ENCODE measurements around the gene LUZP2. TPM values are rescaled to one million over a fixed set of nuclear protein-coding genes. Genes with fewer than 3 reads are reported as not detected.
A peak's percentile ranks its signal among the peaks of the same experiment; 100 is the strongest.

LUZP2 gene
- total and polyA plus RNA-seq, 4 donors = 0.05 TPM; not detected in 3

DNA sequence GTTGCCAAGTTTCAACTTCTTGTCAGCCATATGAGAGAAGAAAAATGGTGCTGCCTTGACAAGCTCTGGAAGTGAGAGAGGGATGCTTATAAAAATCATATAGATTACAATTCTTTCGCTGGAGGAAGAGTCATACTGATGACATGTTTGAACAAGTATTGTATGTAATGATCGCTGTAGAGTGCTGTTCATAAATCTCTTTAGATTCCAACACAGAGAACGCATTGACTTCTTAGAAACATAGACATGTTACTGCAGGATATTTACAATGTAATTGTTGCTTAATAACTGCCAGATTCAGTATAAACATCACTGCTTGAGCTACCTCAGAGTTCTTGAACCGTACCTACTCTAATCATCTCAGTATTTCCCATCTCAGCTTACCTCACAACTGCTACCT, 571.6 kb downstream of the LUZP2 start:
- H3K36me3 ChIP-seq (ENCODE audit: control insufficient read depth in 4 of 4, insufficient read depth in 3 of 4, low read depth in 1 of 4, low read length in 3 of 4) = no peaks in the 10 kb centered on the region
- no peak overlapping the region for H3K27ac ChIP-seq (ENCODE audit: low read depth in 1 of 2, low read length in 2 of 2)
- H3K9ac ChIP-seq (ENCODE audit: low read depth in 1 of 2, low read length in 2 of 2) = no peak overlapping the region
- H3K27me3 ChIP-seq (ENCODE audit: control insufficient read depth in 4 of 4, insufficient read depth in 4 of 4, low read length in 3 of 4) = no peaks in the 10 kb centered on the region
- TF ChIP-seq RXRA (IDR thresholded peaks at IDR 0.05) = no peak
- TF ChIP-seq FOXA1 (IDR thresholded peaks at IDR 0.05) = no peak
- TF ChIP-seq RAD21 (IDR thresholded peaks at IDR 0.05) = no peak
- no peak for TF ChIP-seq HNF4G (IDR thresholded peaks at IDR 0.05)
- no peak for TF ChIP-seq JUND (IDR thresholded peaks at IDR 0.05)
- TF ChIP-seq, protein P1, sequence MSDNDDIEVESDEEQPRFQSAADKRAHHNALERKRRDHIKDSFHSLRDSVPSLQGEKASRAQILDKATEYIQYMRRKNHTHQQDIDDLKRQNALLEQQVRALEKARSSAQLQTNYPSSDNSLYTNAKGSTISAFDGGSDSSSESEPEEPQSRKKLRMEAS (IDR thresholded peaks at IDR 0.05) = no peak
- TF ChIP-seq, protein P2, sequence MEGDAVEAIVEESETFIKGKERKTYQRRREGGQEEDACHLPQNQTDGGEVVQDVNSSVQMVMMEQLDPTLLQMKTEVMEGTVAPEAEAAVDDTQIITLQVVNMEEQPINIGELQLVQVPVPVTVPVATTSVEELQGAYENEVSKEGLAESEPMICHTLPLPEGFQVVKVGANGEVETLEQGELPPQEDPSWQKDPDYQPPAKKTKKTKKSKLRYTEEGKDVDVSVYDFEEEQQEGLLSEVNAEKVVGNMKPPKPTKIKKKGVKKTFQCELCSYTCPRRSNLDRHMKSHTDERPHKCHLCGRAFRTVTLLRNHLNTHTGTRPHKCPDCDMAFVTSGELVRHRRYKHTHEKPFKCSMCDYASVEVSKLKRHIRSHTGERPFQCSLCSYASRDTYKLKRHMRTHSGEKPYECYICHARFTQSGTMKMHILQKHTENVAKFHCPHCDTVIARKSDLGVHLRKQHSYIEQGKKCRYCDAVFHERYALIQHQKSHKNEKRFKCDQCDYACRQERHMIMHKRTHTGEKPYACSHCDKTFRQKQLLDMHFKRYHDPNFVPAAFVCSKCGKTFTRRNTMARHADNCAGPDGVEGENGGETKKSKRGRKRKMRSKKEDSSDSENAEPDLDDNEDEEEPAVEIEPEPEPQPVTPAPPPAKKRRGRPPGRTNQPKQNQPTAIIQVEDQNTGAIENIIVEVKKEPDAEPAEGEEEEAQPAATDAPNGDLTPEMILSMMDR (IDR thresholded peaks at IDR 0.05; ENCODE audit: low read depth, low read length, missing input control) = no peak
- TF ChIP-seq, protein P3, sequence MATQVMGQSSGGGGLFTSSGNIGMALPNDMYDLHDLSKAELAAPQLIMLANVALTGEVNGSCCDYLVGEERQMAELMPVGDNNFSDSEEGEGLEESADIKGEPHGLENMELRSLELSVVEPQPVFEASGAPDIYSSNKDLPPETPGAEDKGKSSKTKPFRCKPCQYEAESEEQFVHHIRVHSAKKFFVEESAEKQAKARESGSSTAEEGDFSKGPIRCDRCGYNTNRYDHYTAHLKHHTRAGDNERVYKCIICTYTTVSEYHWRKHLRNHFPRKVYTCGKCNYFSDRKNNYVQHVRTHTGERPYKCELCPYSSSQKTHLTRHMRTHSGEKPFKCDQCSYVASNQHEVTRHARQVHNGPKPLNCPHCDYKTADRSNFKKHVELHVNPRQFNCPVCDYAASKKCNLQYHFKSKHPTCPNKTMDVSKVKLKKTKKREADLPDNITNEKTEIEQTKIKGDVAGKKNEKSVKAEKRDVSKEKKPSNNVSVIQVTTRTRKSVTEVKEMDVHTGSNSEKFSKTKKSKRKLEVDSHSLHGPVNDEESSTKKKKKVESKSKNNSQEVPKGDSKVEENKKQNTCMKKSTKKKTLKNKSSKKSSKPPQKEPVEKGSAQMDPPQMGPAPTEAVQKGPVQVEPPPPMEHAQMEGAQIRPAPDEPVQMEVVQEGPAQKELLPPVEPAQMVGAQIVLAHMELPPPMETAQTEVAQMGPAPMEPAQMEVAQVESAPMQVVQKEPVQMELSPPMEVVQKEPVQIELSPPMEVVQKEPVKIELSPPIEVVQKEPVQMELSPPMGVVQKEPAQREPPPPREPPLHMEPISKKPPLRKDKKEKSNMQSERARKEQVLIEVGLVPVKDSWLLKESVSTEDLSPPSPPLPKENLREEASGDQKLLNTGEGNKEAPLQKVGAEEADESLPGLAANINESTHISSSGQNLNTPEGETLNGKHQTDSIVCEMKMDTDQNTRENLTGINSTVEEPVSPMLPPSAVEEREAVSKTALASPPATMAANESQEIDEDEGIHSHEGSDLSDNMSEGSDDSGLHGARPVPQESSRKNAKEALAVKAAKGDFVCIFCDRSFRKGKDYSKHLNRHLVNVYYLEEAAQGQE (IDR thresholded peaks at IDR 0.05) = no peak
- TF ChIP-seq FOXA2 (IDR thresholded peaks at IDR 0.05) = no peak
- no peak for TF ChIP-seq HNF4A (conservative IDR thresholded peaks at IDR 0.05)
- TF ChIP-seq ZBTB33 (IDR thresholded peaks at IDR 0.05) = no peak
- TF ChIP-seq, protein P4, sequence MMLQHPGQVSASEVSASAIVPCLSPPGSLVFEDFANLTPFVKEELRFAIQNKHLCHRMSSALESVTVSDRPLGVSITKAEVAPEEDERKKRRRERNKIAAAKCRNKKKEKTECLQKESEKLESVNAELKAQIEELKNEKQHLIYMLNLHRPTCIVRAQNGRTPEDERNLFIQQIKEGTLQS (IDR thresholded peaks at IDR 0.05) = no peak
- TF ChIP-seq NR2F2 (IDR thresholded peaks at IDR 0.05) = no peak
- TF ChIP-seq YY1 (IDR thresholded peaks at IDR 0.05) = no peak
- TF ChIP-seq TAF1 (conservative IDR thresholded peaks at IDR 0.05) = no peak
- H3K4me3 ChIP-seq (ENCODE audit: low read depth in 1 of 3, low read length in 3 of 3) = no peak overlapping the region
- no peaks in the 10 kb centered on the region for H3K9me3 ChIP-seq (ENCODE audit: control insufficient read depth in 4 of 4, low read length in 3 of 4)
- DNase-seq (ENCODE audit: low spot score) = no peak
- 84% methylated on average over 4 of the region's 4 CpGs for WGBS
- H3K4me1 ChIP-seq (ENCODE audit: control insufficient read depth in 4 of 4, insufficient read depth in 4 of 4, low read length in 3 of 4) = no peaks in the 10 kb centered on the region

DNA sequence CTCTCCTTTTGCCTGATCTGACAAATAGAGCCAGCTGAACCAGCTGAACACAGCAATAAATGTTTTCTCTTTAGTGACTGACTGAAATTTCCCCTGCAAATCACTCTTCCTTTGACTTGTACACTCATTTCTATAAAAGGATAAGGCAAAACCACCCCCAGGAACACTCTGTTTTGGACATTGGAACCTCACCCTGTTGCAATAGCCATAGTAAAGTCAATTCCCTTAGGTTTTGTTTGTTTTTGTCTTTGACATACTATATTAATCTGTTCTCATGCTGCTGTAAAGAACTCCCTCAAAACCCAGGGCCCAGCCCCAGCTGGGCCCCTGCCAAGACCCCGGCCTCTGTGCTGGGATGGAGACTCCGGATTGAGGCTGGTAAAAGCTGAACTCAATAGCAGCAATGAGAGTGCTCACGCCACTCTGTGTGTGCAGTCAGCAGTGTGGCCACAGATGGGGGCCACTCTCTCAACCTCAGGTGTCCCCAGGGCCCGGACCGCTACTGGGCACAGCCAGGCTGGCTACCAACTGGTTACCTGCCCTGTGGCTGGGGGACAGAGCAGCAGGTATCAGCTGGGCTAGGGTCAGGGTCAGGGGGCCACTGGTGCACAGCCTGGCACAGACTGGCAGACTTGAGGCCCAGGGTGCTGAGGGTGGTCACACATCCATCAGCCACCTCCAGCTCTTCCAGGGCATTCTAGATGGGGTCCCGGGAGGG, 597.4 kb downstream of the LUZP2 start:
- no peak overlapping the region for H3K9ac ChIP-seq (ENCODE audit: low read depth in 1 of 2, low read length in 2 of 2)
- peak overlapping the region in 1 of 2 donors; percentile 46 for H3K27ac ChIP-seq (ENCODE audit: low read depth in 1 of 2, low read length in 2 of 2)
- DNase-seq (ENCODE audit: low spot score) = peak; percentile 33
- peaks cover 0 to 10% (median 2%) of the 10 kb centered on the region in 4 donors for H3K4me1 ChIP-seq (ENCODE audit: control insufficient read depth in 4 of 4, insufficient read depth in 4 of 4, low read length in 3 of 4)
- H3K27me3 ChIP-seq (ENCODE audit: control insufficient read depth in 4 of 4, insufficient read depth in 4 of 4, low read length in 3 of 4) = no peaks in the 10 kb centered on the region
- WGBS = 78% methylated on average over 6 of the region's 6 CpGs
- no peak overlapping the region for H3K4me3 ChIP-seq (ENCODE audit: low read depth in 1 of 3, low read length in 3 of 3)
- no peaks in the 10 kb centered on the region for H3K36me3 ChIP-seq (ENCODE audit: control insufficient read depth in 4 of 4, insufficient read depth in 3 of 4, low read depth in 1 of 4, low read length in 3 of 4)
- H3K9me3 ChIP-seq (ENCODE audit: control insufficient read depth in 4 of 4, low read length in 3 of 4) = no peaks in the 10 kb centered on the region
- TF ChIP-seq EGR1 (IDR thresholded peaks at IDR 0.05; ENCODE audit: low read depth in 2 of 2) (no peak), JUND (IDR thresholded peaks at IDR 0.05) (no peak), HNF4A (conservative IDR thresholded peaks at IDR 0.05) (peak; percentile 74 to 84), TAF1 (conservative IDR thresholded peaks at IDR 0.05) (no peak), ZBTB33 (IDR thresholded peaks at IDR 0.05) (peak; percentile 29), RXRA (IDR thresholded peaks at IDR 0.05) (peak in 1 of 2 donors; percentile 47), GABPA (IDR thresholded peaks at IDR 0.05 in 1 of 2, conservative IDR thresholded peaks at IDR 0.05 in 1 of 2) (no peak)
- TF ChIP-seq, protein P4 (IDR thresholded peaks at IDR 0.05) = no peak

Data from liver (tissue), 9 donors.